LNCAP (cell line): ENCODE results near the gene EEPD1.

Experiments used
- TF ChIP-seq, protein P1 (sequence below): fragments of 450-650 bp; IDR thresholded peaks from 2 replicates; pipeline ENCODE4 v1.5.1; 2017; ENCODE audit warnings: mild to moderate bottlenecking

Gene EEPD1

DNA sequence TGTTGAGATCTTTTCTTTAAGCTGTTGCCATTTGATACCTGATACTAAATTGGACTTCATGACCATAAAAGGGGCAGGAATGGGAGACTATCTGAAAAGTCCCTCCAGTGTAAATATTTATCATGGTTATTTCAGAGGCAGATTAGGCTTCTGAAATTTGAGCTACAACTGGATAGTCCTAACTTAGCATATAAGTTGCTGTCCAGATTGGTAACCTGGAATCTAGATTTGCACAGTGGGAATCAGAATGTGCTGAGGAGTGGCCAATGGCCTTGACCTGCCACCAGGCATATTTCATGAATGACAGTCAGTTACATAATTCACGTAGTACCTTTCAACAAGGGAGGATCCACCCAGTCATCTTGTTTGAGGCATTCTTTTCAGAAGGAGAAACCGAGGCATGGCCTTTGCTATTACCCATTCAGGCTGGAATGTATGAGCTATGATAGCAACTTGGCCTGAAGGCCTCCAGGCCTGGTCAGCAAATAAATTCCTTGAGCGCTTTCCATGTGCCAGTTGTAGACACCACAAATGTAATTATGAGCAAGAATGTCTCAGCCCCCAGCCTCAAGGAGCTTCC lies 80.0 kb downstream of the EEPD1 start:
- TF ChIP-seq, protein P1, sequence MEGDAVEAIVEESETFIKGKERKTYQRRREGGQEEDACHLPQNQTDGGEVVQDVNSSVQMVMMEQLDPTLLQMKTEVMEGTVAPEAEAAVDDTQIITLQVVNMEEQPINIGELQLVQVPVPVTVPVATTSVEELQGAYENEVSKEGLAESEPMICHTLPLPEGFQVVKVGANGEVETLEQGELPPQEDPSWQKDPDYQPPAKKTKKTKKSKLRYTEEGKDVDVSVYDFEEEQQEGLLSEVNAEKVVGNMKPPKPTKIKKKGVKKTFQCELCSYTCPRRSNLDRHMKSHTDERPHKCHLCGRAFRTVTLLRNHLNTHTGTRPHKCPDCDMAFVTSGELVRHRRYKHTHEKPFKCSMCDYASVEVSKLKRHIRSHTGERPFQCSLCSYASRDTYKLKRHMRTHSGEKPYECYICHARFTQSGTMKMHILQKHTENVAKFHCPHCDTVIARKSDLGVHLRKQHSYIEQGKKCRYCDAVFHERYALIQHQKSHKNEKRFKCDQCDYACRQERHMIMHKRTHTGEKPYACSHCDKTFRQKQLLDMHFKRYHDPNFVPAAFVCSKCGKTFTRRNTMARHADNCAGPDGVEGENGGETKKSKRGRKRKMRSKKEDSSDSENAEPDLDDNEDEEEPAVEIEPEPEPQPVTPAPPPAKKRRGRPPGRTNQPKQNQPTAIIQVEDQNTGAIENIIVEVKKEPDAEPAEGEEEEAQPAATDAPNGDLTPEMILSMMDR = no peak

DNA sequence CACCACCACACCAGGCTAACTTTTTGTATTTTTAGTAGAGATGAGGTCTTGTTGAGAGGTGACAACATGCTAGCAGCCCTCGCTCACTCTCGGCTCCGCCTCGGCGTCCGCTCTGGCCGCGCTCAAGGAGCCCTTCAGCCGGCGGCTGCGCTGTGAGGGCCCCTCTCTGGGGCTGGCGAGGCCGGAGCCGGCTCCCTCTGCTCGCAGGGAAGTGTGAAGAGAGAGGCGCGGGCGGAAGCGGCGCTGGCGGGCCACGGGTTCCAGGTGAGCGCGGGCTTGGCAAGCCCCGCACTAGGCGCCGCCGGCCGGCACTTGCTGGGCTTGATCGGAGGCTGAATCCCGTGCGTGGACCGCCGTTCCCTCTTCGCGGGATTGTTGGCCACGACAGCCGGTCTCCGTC lies 83.0 kb downstream of the EEPD1 start:
- TF ChIP-seq, protein P1 = no peak

DNA sequence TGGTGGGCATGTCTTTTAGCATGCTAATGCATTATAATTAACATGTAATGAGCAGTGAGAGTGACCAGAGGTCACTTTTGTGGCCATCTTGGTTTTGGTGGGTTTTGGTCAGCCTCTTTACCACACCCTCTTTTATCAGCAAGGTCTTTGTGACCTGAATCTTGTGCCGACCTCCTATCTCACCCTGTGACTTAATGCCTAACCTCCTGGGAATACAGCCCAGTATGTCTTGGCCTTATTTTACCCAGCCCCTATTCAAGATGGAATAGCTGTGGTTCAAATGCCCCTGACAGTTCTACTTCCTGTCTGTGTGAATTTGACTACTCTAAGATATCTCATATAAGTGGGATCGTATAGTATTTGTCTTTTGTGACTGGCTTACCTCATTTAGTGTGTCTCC lies 85.1 kb downstream of the EEPD1 start:
- TF ChIP-seq, protein P1 = no peak

DNA sequence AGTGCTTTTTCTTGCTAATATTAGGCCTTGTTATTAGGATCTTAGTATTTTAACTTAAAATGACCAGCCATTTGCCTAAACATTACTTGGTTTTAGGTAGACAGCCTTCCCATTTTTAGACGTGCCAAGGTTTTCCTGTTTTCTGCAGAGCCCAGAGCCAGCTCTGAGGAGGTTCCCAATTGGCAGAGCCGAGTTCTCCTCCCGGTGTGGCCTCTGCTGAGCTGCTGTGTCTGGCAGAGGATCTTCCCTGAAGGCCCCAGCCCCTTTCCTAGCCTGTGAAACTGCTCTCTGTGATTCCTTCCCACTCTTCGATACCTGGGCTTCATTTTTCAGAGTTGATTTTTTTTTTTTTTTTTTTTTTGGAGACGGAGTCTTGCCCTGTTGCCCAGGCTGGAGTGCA lies 91.4 kb downstream of the EEPD1 start:
- TF ChIP-seq, protein P1 = no peak

DNA sequence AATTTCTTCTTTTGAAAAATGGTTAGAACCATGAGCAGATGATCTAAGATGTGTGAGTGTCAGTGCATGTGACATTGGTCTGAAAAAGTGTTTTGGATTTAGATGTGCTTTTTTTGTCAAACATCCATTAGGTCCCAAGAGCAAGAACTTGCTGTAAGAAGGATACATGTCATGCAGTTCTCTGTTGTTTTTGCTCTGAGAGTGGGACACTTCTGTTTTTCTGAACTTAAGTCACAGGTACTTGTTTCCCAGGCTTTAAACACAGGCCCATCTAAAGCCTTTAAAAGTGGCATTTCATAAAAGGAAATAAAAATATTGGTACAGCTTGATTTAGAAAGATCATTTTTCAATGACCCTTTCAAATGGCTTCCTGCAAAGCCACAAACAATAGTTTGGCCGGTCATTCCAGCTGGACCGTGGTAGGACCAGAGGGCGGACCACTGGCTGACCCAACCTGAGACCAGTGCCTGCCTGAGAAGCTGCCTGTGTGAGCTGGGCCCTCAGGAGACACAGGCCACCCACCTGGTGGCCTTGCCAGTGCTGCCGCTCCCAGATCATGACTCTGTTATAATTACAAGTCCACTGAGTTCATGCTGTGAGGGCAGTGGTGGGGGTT lies 92.7 kb downstream of the EEPD1 start:
- TF ChIP-seq, protein P1 = no peak

DNA sequence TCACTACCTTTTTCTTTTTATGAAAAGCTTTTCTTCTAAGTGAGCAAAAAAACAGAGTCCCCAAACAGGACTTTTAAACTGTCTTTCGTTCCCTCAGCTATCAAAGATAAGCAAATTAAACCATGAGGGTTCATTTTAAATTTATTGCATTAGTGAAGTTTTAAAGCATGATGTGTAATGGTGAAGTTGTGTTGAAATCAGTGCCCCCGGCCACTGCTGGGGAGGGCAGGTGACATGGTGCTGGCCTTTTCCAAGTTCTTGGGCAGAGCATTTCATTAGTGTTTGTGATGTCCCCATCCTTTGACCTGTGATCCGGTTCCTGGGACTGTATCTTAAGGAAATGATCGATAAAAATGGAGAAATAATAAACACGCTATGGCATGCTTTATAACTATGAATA lies 96.0 kb downstream of the EEPD1 start:
- TF ChIP-seq, protein P1 = no peak

DNA sequence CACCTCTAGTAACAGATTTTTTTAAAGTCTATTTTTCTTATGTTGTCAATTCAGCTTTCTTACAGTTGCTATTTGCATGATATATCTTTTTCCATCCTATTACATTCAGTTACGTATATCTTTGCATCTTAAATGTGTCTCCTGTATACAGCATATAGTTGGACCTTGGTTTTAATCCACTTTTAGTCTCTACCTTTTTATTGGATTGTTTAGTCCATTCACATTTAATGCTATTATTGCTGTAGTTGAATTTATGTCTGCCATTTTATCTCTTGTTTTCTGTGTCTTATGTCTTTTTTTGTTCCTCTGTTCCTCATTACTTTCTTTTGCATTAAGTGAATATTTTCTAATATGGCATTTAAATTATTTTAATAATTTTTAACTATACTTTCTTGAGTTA lies 100.6 kb downstream of the EEPD1 start:
- TF ChIP-seq, protein P1 = no peak

DNA sequence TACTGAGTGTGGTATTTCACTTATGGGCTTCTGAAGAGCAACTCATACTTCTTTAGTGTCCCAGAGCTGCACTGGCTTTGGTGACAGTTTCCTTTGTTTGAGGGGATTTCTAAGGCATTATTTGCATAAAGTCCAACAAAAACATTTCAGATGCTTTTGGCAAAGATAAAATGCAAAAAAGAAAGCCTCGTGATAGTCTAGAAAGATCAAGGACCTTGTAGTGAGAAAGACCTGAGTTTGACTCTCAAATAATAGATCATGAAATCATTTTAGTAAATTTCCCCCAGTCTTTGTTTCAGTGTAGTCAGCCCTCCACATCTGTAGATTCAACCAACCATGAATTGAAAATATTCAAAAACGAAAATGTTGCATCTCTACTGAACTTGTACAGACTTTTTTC lies 107.4 kb downstream of the EEPD1 start:
- TF ChIP-seq, protein P1 = no peak
